NB4 (cell line): Measurements from ENCODE around the gene TNFAIP8.
"Not testable (repeated sequence)": the region's sequence is repeated elsewhere in the genome, so short reads cannot be mapped to it uniquely, and the experiment has no call there.

Source experiments
- CTCF ChIP-seq: IDR thresholded peaks from one replicate; pipeline ENCODE4 v1.5.1; 2012; ENCODE audit warnings: low read depth, low read length
- POLR2A ChIP-seq: IDR thresholded peaks from 2 replicates; pipeline ENCODE4 v1.6.1; 2011; ENCODE audit warnings: mild to moderate bottlenecking; ENCODE audit not compliant: insufficient read length; ENCODE audit errors: extremely low read depth

- not testable (repeated sequence) for TF ChIP-seq CTCF, POLR2A
Measured at GRCh38 chr5:119414124-119414734, 58.4 kb downstream of the TNFAIP8 start.
